SK-N-SH treated with all-trans-retinoic acid at 6 μM for 48 hours (cell line): ENCODE data around the gene ABL2.

Experiments used
- ARNTL ChIP-seq: fragments of 450-650 bp; formaldehyde crosslinking; IDR thresholded peaks from 2 replicates; pipeline ENCODE4 v1.5.0; 2020; ENCODE audit warnings: low read depth, mild to moderate bottlenecking, moderate library complexity, borderline replicate concordance
- ESRRG ChIP-seq: fragments of 250-450 bp; sonication (Bioruptor Pico); IDR thresholded peaks from 2 replicates; pipeline ENCODE4 v1.6.1; 2021; ENCODE audit warnings: mild to moderate bottlenecking
- GLIS3 ChIP-seq: fragments of 250-450 bp; sonication (Bioruptor Pico); IDR thresholded peaks from 2 replicates; pipeline ENCODE4 v1.5.0; 2020; ENCODE audit warnings: mild to moderate bottlenecking, moderate library complexity
- OSR1 ChIP-seq: fragments of 250-450 bp; sonication (Bioruptor Pico); IDR thresholded peaks from 2 replicates; pipeline ENCODE4 v1.8.0; 2022; ENCODE audit warnings: moderate library complexity, mild to moderate bottlenecking, inconsistent platforms
- SNAI2 ChIP-seq: fragments of 250-450 bp; sonication (Bioruptor Pico); IDR thresholded peaks from 2 replicates; pipeline ENCODE4 v1.5.0; 2020; ENCODE audit warnings: mild to moderate bottlenecking, moderate library complexity
- ZFP3 ChIP-seq: fragments of 250-450 bp; sonication (Bioruptor Pico); IDR thresholded peaks from 2 replicates; pipeline ENCODE4 v1.5.0; 2020; ENCODE audit warnings: mild to moderate bottlenecking, moderate library complexity
- ZFP30 ChIP-seq: fragments of 450-650 bp; formaldehyde crosslinking; IDR thresholded peaks from 2 replicates; pipeline ENCODE4 v1.5.0; 2022; ENCODE audit warnings: mild to moderate bottlenecking, moderate library complexity
- ZNF565 ChIP-seq: fragments of 450-650 bp; formaldehyde crosslinking; conservative IDR thresholded peaks from 2 replicates; pipeline ENCODE4 v1.5.0; 2020; ENCODE audit warnings: low read depth, mild to moderate bottlenecking, moderate library complexity
- ZNF8 ChIP-seq: fragments of 450-650 bp; formaldehyde crosslinking; IDR thresholded peaks from 2 replicates; pipeline ENCODE4 v1.5.0; 2020; ENCODE audit warnings: mild to moderate bottlenecking, moderate library complexity
- TF ChIP-seq, protein P1 (sequence below): fragments of 250-450 bp; sonication (Bioruptor Pico); IDR thresholded peaks from 2 replicates; pipeline ENCODE4 v1.5.1; 2020; ENCODE audit warnings: low read depth, mild to moderate bottlenecking, moderate library complexity
- TF ChIP-seq, protein P2 (sequence below): fragments of 250-450 bp; sonication (Bioruptor Pico); IDR thresholded peaks from 2 replicates; pipeline ENCODE4 v1.5.0; 2020; ENCODE audit warnings: mild to moderate bottlenecking, moderate library complexity
- TF ChIP-seq, protein P3 (sequence below): fragments of 250-450 bp; sonication (Bioruptor Pico); IDR thresholded peaks from 2 replicates; pipeline ENCODE4 v1.8.0; 2020; ENCODE audit warnings: mild to moderate bottlenecking, moderate library complexity, borderline replicate concordance

DNA sequence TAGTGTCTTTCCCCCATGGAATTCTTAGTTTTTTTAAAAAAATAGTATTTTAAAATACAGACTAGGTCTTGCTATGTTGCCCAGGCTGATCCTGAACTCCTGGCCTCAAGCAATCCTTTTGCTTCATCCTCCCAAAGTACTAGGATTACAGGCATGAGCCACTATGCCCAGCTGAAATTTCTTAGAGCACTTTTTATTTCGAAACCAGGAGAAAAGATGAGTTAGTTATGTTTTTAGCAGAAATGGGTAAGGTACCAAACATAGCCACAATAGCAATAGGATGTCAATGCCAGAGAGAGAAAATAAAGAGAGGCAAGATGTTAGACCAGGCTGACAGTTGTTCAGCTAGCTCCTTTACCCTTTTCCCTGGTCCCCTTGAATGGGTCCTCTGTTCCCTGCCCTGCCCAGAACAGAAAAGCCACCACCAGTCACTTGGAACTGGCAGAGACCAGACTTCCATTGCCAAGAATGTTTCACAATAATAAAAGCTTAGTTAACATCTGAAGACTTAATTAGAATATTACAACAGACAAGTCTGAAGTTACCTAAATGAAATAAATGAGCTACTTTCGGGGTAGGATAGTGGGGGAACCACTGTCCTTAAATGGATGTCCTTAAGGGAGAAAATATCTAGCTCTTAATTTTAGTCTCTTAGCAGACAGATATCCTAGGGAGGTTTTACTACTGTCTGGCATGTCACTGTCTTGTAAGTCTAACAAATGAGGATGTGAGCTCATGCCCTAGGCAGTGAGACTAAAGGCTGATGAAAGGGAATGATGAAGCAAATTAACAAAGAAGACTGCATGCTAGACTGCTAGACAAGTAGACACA is 54.3 kb downstream of the ABL2 start:
- TF ChIP-seq OSR1 (CRISPR knock-in tag), result no peak
- TF ChIP-seq, protein P1, sequence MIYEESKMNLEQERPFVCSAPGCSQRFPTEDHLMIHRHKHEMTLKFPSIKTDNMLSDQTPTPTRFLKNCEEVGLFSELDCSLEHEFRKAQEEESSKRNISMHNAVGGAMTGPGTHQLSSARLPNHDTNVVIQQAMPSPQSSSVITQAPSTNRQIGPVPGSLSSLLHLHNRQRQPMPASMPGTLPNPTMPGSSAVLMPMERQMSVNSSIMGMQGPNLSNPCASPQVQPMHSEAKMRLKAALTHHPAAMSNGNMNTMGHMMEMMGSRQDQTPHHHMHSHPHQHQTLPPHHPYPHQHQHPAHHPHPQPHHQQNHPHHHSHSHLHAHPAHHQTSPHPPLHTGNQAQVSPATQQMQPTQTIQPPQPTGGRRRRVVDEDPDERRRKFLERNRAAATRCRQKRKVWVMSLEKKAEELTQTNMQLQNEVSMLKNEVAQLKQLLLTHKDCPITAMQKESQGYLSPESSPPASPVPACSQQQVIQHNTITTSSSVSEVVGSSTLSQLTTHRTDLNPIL (CRISPR knock-in tag), result no peak
- no peak for TF ChIP-seq ARNTL (CRISPR knock-in tag)
- TF ChIP-seq ZNF565 (CRISPR knock-in tag), result no peak
- TF ChIP-seq ZNF8 (CRISPR knock-in tag), result no peak
- no peak for TF ChIP-seq ZFP30 (CRISPR knock-in tag)
- no peak for TF ChIP-seq ZFP3 (CRISPR knock-in tag)
- no peak for TF ChIP-seq GLIS3 (CRISPR knock-in tag)
- TF ChIP-seq, protein P2, sequence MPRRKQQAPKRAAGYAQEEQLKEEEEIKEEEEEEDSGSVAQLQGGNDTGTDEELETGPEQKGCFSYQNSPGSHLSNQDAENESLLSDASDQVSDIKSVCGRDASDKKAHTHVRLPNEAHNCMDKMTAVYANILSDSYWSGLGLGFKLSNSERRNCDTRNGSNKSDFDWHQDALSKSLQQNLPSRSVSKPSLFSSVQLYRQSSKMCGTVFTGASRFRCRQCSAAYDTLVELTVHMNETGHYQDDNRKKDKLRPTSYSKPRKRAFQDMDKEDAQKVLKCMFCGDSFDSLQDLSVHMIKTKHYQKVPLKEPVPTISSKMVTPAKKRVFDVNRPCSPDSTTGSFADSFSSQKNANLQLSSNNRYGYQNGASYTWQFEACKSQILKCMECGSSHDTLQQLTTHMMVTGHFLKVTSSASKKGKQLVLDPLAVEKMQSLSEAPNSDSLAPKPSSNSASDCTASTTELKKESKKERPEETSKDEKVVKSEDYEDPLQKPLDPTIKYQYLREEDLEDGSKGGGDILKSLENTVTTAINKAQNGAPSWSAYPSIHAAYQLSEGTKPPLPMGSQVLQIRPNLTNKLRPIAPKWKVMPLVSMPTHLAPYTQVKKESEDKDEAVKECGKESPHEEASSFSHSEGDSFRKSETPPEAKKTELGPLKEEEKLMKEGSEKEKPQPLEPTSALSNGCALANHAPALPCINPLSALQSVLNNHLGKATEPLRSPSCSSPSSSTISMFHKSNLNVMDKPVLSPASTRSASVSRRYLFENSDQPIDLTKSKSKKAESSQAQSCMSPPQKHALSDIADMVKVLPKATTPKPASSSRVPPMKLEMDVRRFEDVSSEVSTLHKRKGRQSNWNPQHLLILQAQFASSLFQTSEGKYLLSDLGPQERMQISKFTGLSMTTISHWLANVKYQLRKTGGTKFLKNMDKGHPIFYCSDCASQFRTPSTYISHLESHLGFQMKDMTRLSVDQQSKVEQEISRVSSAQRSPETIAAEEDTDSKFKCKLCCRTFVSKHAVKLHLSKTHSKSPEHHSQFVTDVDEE (CRISPR knock-in tag), result no peak
- TF ChIP-seq, protein P3, sequence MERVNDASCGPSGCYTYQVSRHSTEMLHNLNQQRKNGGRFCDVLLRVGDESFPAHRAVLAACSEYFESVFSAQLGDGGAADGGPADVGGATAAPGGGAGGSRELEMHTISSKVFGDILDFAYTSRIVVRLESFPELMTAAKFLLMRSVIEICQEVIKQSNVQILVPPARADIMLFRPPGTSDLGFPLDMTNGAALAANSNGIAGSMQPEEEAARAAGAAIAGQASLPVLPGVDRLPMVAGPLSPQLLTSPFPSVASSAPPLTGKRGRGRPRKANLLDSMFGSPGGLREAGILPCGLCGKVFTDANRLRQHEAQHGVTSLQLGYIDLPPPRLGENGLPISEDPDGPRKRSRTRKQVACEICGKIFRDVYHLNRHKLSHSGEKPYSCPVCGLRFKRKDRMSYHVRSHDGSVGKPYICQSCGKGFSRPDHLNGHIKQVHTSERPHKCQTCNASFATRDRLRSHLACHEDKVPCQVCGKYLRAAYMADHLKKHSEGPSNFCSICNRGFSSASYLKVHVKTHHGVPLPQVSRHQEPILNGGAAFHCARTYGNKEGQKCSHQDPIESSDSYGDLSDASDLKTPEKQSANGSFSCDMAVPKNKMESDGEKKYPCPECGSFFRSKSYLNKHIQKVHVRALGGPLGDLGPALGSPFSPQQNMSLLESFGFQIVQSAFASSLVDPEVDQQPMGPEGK (CRISPR knock-in tag), result no peak
- TF ChIP-seq ESRRG (CRISPR knock-in tag), result no peak
- TF ChIP-seq SNAI2 (CRISPR knock-in tag), result no peak
